ENCODE results near the gene ADH7.
"Not testable (repeated sequence)": the region's sequence is repeated elsewhere in the genome, so short reads cannot be mapped to it uniquely, and the experiment has no call there.

Gene ADH7

GRCh38 chr4:99414902-99415301, 20.2 kb downstream of the ADH7 start:
- not testable (repeated sequence) for DNase-seq

- DNase-seq = no peak
These were observed 20.7 kb downstream of the ADH7 start for GRCh38 chr4:99414401-99414800.

GRCh38 chr4:99413140-99413539, 22.0 kb downstream of the ADH7 start:
- no peak for DNase-seq

GRCh38 chr4:99411041-99411440, 24.1 kb downstream of the ADH7 start:
- DNase-seq = no peak

GRCh38 chr4:99410075-99410474, 25.1 kb downstream of the ADH7 start:
- no peak for DNase-seq

GRCh38 chr4:99408346-99408745, 26.8 kb downstream of the ADH7 start:
- no peak for DNase-seq

GRCh38 chr4:99405433-99406115, 29.6 kb downstream of the ADH7 start:
- DNase-seq = peak; percentile 8 to 47

GRCh38 chr4:99404595-99405287, 30.4 kb downstream of the ADH7 start:
- no peak for DNase-seq

- no peak for DNase-seq
These were observed 31.6 kb downstream of the ADH7 start for GRCh38 chr4:99403380-99404184.

GRCh38 chr4:99402765-99403164, 32.4 kb downstream of the ADH7 start:
- no peak for DNase-seq

- DNase-seq = no peak
These were observed 34.3 kb downstream of the ADH7 start for GRCh38 chr4:99400831-99401230.

- no peak for DNase-seq
These were observed 36.1 kb downstream of the ADH7 start for GRCh38 chr4:99399017-99399416.

GRCh38 chr4:99395595-99396364, 39.4 kb downstream of the ADH7 start:
- DNase-seq = no peak

- no peak for DNase-seq
These were observed 40.2 kb downstream of the ADH7 start for GRCh38 chr4:99394896-99395295.

GRCh38 chr4:99390055-99390454, 45.1 kb downstream of the ADH7 start:
- DNase-seq = no peak

GRCh38 chr4:99389606-99390005, 45.5 kb downstream of the ADH7 start:
- no peak for DNase-seq

- no peak for DNase-seq
These were observed 51.2 kb downstream of the ADH7 start for GRCh38 chr4:99383833-99384392.

- no peak for DNase-seq
These were observed 51.7 kb downstream of the ADH7 start for GRCh38 chr4:99383399-99383798.

GRCh38 chr4:99382745-99383360, 52.3 kb downstream of the ADH7 start:
- no peak for DNase-seq

GRCh38 chr4:99381588-99382175, 53.5 kb downstream of the ADH7 start:
- DNase-seq = no peak

- DNase-seq = no peak
These were observed 55.6 kb downstream of the ADH7 start for GRCh38 chr4:99379571-99379970.

- DNase-seq = no peak
These were observed 56.3 kb downstream of the ADH7 start for GRCh38 chr4:99378876-99379275.

Data from NCI-H1930 (cell line).